Measurements from ENCODE around the gene TXK.

TXK gene

GRCh38 chr4:48067536-48067935, 66.5 kb downstream of the TXK start:
- no peak for TF ChIP-seq MAX (IDR thresholded peaks at IDR 0.05; ENCODE audit: low read depth, low read length)
- no peak for TF ChIP-seq POLR2A (IDR thresholded peaks at IDR 0.05; ENCODE audit: extremely low read depth, insufficient read length)
- no peak for TF ChIP-seq CTCF (IDR thresholded peaks at IDR 0.05; ENCODE audit: low read depth, low read length)
- no peak for TF ChIP-seq MYC (IDR thresholded peaks at IDR 0.05; ENCODE audit: low read depth, low read length)
- DNase-seq (ENCODE audit: low read depth), result peak; percentile 77
- no peak overlapping the region for H3K4me3 ChIP-seq (ENCODE audit: low read depth, low read length)

- no peak overlapping the region for H3K4me3 ChIP-seq (ENCODE audit: low read depth, low read length)
- no peak for DNase-seq (ENCODE audit: low read depth)
- TF ChIP-seq POLR2A (IDR thresholded peaks at IDR 0.05; ENCODE audit: extremely low read depth, insufficient read length), result no peak
- no peak for TF ChIP-seq MYC (IDR thresholded peaks at IDR 0.05; ENCODE audit: low read depth, low read length)
- no peak for TF ChIP-seq MAX (IDR thresholded peaks at IDR 0.05; ENCODE audit: low read depth, low read length)
- TF ChIP-seq CTCF (IDR thresholded peaks at IDR 0.05; ENCODE audit: low read depth, low read length), result no peak
Measured at GRCh38 chr4:48065587-48066052, 68.4 kb downstream of the TXK start.

GRCh38 chr4:48064349-48064748, 69.7 kb downstream of the TXK start:
- DNase-seq (ENCODE audit: low read depth), result no peak
- H3K4me3 ChIP-seq (ENCODE audit: low read depth, low read length), result no peak overlapping the region
- TF ChIP-seq MAX (IDR thresholded peaks at IDR 0.05; ENCODE audit: low read depth, low read length) (no peak), MYC (IDR thresholded peaks at IDR 0.05; ENCODE audit: low read depth, low read length) (no peak), POLR2A (IDR thresholded peaks at IDR 0.05; ENCODE audit: extremely low read depth, insufficient read length) (no peak), CTCF (IDR thresholded peaks at IDR 0.05; ENCODE audit: low read depth, low read length) (no peak)

GRCh38 chr4:48058617-48059530, 75.2 kb downstream of the TXK start:
- TF ChIP-seq MAX (IDR thresholded peaks at IDR 0.05; ENCODE audit: low read depth, low read length), result no peak
- TF ChIP-seq MYC (IDR thresholded peaks at IDR 0.05; ENCODE audit: low read depth, low read length), result no peak
- no peak for TF ChIP-seq POLR2A (IDR thresholded peaks at IDR 0.05; ENCODE audit: extremely low read depth, insufficient read length)
- no peak for TF ChIP-seq CTCF (IDR thresholded peaks at IDR 0.05; ENCODE audit: low read depth, low read length)
- no peak overlapping the region for H3K4me3 ChIP-seq (ENCODE audit: low read depth, low read length)
- no peak for DNase-seq (ENCODE audit: low read depth)

GRCh38 chr4:48051078-48051477, 83.0 kb downstream of the TXK start:
- no peak for TF ChIP-seq CTCF (IDR thresholded peaks at IDR 0.05; ENCODE audit: low read depth, low read length)
- no peak for TF ChIP-seq MYC (IDR thresholded peaks at IDR 0.05; ENCODE audit: low read depth, low read length)
- TF ChIP-seq POLR2A (IDR thresholded peaks at IDR 0.05; ENCODE audit: extremely low read depth, insufficient read length), result no peak
- no peak for TF ChIP-seq MAX (IDR thresholded peaks at IDR 0.05; ENCODE audit: low read depth, low read length)
- H3K4me3 ChIP-seq (ENCODE audit: low read depth, low read length), result no peak overlapping the region
- no peak for DNase-seq (ENCODE audit: low read depth)
